B cell (primary cell): ENCODE data around the gene TBX10. TPM values are rescaled to one million over a fixed set of nuclear protein-coding genes. Genes with fewer than 3 reads are reported as not detected.
A peak's percentile ranks its signal among the peaks of the same experiment; 100 is the strongest.

Experiments
- ATAC-seq: fragments of 200-7000 bp; cut with Tn5 transposase; one replicate; pipeline ENCODE4 v1.10.0; 2021; ENCODE audit warnings: low read depth, mild to moderate bottlenecking, moderate number of reproducible peaks, moderate library complexity
- CTCF ChIA-PET: fragments of 350-600 bp; sonication (Branson Sonifier 250); formaldehyde crosslinking; loops from one replicate; lab custom pipeline; 2021; ENCODE audit warnings: antibody characterized with exemption, inconsistent platforms; lab: Charles Lee
- POLR2A ChIA-PET: fragments of 350-600 bp; sonication (Branson Sonifier 250); formaldehyde crosslinking; loops from one replicate; lab custom pipeline; 2021; ENCODE audit warnings: antibody characterized with exemption; lab: Charles Lee
- DNase-seq: peaks from one replicate; pipeline ENCODE4 v3.0.0; 2013
- H2AFZ ChIP-seq: 2 replicates; pipeline ENCODE4 v1.6.1; 2012; ENCODE audit warnings: mild to moderate bottlenecking, low read depth, low read length; ENCODE audit not compliant: insufficient read depth, poor library complexity, severe bottlenecking
- H3K27ac ChIP-seq, 2 donors: 1 replicate in 1 of 2; 2 replicates in 1 of 2; pipeline ENCODE4 v1.5.1; 2012 to 2013; ENCODE audit warnings: low read length in 2 of 2, mild to moderate bottlenecking in 2 of 2, moderate library complexity in 1 of 2
- H3K27me3 ChIP-seq, 4 experiments: fragments of 200-600 bp in 1 of 4; sonication (generic) in 1 of 4; replicated peaks in 1 of 4; 1 replicate in 2 of 4; 2 replicates in 2 of 4; pipeline versions ENCODE4 v1.6.1 to v1.7.0; 2013 to 2016; ENCODE audit warnings: low read length in 3 of 4, mild to moderate bottlenecking in 2 of 4, mixed read lengths in 1 of 4, moderate library complexity in 1 of 4; ENCODE audit not compliant: insufficient read depth in 4 of 4, control insufficient read depth in 3 of 4; ENCODE audit errors: control extremely low read depth in 1 of 4
- H3K36me3 ChIP-seq, 2 experiments: replicated peaks in 1 of 2; 1 replicate in 1 of 2; 2 replicates in 1 of 2; pipeline versions ENCODE4 v1.6.1 to v1.7.1; 2013; ENCODE audit warnings: low read length in 1 of 2; ENCODE audit not compliant: insufficient read depth in 2 of 2, control insufficient read depth in 1 of 2; ENCODE audit errors: control extremely low read depth in 1 of 2, extremely low read depth in 1 of 2
- H3K4me1 ChIP-seq, 2 donors: fragments of 200-600 bp in 1 of 2; sonication (generic) in 1 of 2; 1 replicate in 1 of 2; 2 replicates in 1 of 2; pipeline versions ENCODE4 v1.5.1 to v1.6.1; 2013 to 2017; ENCODE audit warnings: low read length in 2 of 2; ENCODE audit not compliant: control insufficient read depth in 2 of 2, insufficient read depth in 2 of 2
- H3K4me2 ChIP-seq: replicated peaks from 2 replicates; pipeline ENCODE3; 2012; ENCODE audit warnings: mild to moderate bottlenecking, low read depth, low read length; ENCODE audit not compliant: poor library complexity, severe bottlenecking
- H3K4me3 ChIP-seq, 5 experiments: fragments of 200-600 bp in 1 of 5; sonication (generic) in 1 of 5; 1 replicate in 3 of 5; 2 replicates in 2 of 5; pipeline versions ENCODE4 v1.5.1 to v1.7.0; 2011 to 2016; ENCODE audit warnings: low read length in 4 of 5, mild to moderate bottlenecking in 4 of 5, low read depth in 2 of 5, control low read depth in 1 of 5, moderate library complexity in 1 of 5; ENCODE audit not compliant: insufficient read depth in 1 of 5; ENCODE audit errors: control extremely low read depth in 1 of 5, extremely low read depth in 1 of 5
- H3K79me2 ChIP-seq: fragments of 200-600 bp; sonication (generic); one replicate; pipeline ENCODE4 v1.6.0; 2016; ENCODE audit warnings: low read length; ENCODE audit not compliant: control insufficient read depth, insufficient read depth
- H3K9ac ChIP-seq: fragments of 200-600 bp; sonication (generic); 2 replicates; pipeline ENCODE4 v1.6.1; 2017; ENCODE audit warnings: mild to moderate bottlenecking, low read length, moderate library complexity
- H3K9me3 ChIP-seq, 3 donors: one replicate each; pipeline versions ENCODE4 v1.6.1 to v1.7.1; 2013; ENCODE audit warnings: low read length in 2 of 3; ENCODE audit not compliant: control insufficient read depth in 2 of 3, insufficient read depth in 1 of 3; ENCODE audit errors: control extremely low read depth in 1 of 3
- H4K20me1 ChIP-seq: 2 replicates; pipeline ENCODE4 v1.6.0; 2012; ENCODE audit warnings: mild to moderate bottlenecking, low read length; ENCODE audit not compliant: insufficient read depth, control insufficient read depth, poor library complexity, severe bottlenecking
- H3K27ac Mint-ChIP-seq: one replicate; pipeline ENCODE4 v1.8.0; 2021; ENCODE audit warnings: mixed read lengths
- H3K27me3 Mint-ChIP-seq: one replicate; pipeline ENCODE4 v1.8.0; 2021; ENCODE audit warnings: mixed read lengths
- H3K4me1 Mint-ChIP-seq: one replicate; pipeline ENCODE4 v1.8.0; 2021; ENCODE audit warnings: mixed read lengths
- H3K4me3 Mint-ChIP-seq: one replicate; pipeline ENCODE4 v1.8.0; 2021; ENCODE audit warnings: mixed read lengths
- H3K9me3 Mint-ChIP-seq: one replicate; pipeline ENCODE4 v1.8.0; 2022; ENCODE audit warnings: mixed read lengths; ENCODE audit not compliant: insufficient read depth
- CTCF ChIP-seq: fragments of 200-600 bp; IDR thresholded peaks from one replicate; pipeline ENCODE4 v1.8.0; 2022; ENCODE audit warnings: antibody characterized with exemption, mild to moderate bottlenecking
- EZH2 ChIP-seq: IDR thresholded peaks from 2 replicates; pipeline ENCODE4 v1.6.1; 2012; ENCODE audit warnings: borderline replicate concordance, low read depth, mild to moderate bottlenecking, moderate library complexity, low read length; ENCODE audit not compliant: insufficient read depth, poor library complexity, severe bottlenecking
- WGBS: methylation state at CpG from one replicate; pipeline ENCODE4 v1.1.5; 2013; ENCODE audit warnings: missing lambda C conversion rate; ENCODE audit not compliant: insufficient coverage; 5-methylcytosine and 5-hydroxymethylcytosine counted together
- intact Hi-C: fragments of 100-400 bp; cut with micrococcal nuclease; formaldehyde crosslinking; loops from one replicate; pipeline ENCODE4 v1.10.0; 2022
- polyA plus RNA-seq: library from polyadenylated mRNA; depleted of rRNA; stranded (reverse); fragments of >200 nt; gene quantifications from 2 replicates; pipeline ENCODE4 v1.2.3, GENCODE V29; 2012
- total RNA-seq, 2 donors: library from RNA; stranded (reverse); fragments of 120-200 nt in 1 of 2; gene quantifications; 1 replicate in 1 of 2; 2 replicates in 1 of 2; pipeline versions ENCODE4 v1.2.3 to v1.2.4, GENCODE V29; 2013 to 2022

TBX10 gene
- total and polyA plus RNA-seq, 2 donors (not counting 1 experiment from before 2014, with no cell fraction given) = not detected

DNA sequence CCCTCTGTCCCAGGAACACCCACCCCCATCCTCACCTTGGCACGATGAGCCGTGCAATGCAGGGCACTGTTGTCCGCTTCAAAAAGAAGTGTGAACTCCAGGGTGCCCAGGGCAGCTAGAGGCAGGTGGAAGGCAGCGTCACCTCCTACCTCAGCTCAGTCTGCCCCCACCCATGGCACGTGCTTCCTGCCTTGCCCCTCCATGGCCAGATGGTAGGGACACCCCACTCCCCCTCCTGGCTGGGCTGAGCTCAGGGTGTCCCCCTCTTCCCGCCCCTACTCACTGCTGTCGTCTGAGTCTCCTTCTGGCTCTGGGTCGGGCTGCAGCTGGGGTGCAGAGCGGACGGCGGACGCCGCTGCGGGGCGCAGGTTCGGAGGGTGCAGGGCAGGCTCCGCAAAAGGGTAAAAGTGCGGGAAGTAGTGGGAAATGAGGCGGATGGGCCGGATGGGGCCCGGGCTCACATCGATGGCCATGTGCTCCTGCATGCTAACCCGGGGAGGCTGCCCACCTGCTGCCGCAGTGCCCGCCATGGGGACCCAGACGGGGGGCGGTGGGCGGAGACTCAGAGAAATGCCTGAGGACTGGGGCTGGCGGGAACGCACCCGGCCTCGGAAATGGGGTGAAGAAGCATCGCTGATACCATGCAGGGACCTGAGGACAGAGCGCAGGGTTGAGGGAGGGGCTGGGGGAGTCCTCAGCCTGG is 23.7 kb downstream of the TBX10 start:
- H3K27me3 ChIP-seq = no peaks in the 10 kb centered on the region
- intact Hi-C loops = no loop called here
- 51% methylated on average over 33 of the region's 34 CpGs for WGBS
- no peak for TF ChIP-seq EZH2
- no peak for TF ChIP-seq CTCF
- Mint-ChIP-seq H3K27me3 (no peaks in the 10 kb centered on the region), H3K27ac (peak overlapping the region; percentile 80), H3K9me3 (no peaks in the 10 kb centered on the region), H3K4me3 (peak overlapping the region; percentile 68), H3K4me1 (peaks cover 45% of the 10 kb centered on the region)
- H3K9ac ChIP-seq = no peak overlapping the region
- no peaks in the 10 kb centered on the region for H3K9me3 ChIP-seq
- POLR2A ChIA-PET = interaction anchor here (0.6 to 3.8 kb wide), 4 partner anchors 8 to 179 kb away, joined by 4 to 31 read pairs (median 7); partner anchors contain the start of gene NUDT8
- DNase-seq = peak; percentile 51
- H4K20me1 ChIP-seq = no peaks in the 10 kb centered on the region
- H2AFZ ChIP-seq = no peak overlapping the region
- CTCF ChIA-PET = interaction anchor here (0.8 to 8.0 kb wide), 6 partner anchors 13 to 44 kb away, joined by 3 to 85 read pairs (median 4); partner anchors contain the start of genes GSTP1 and NUDT8
- H3K4me2 ChIP-seq = peak overlapping the region; percentile 79
- H3K36me3 ChIP-seq = peaks cover 0 to 18% of the 10 kb centered on the region in 2 experiments
- H3K79me2 ChIP-seq = no peaks in the 10 kb centered on the region
- H3K4me3 ChIP-seq = no peak overlapping the region
- no peak overlapping the region for H3K27ac ChIP-seq
- no peak for ATAC-seq
- H3K4me1 ChIP-seq = peaks cover 32 to 38% of the 10 kb centered on the region in 2 donors
